Activated B cell treated with CpG ODN at 0.5 μM for 24 hours (primary cell): ENCODE measurements around the gene PIEZO2. TPM values are rescaled to one million over a fixed set of nuclear protein-coding genes. Genes with fewer than 3 reads are reported as not detected.

ENCODE experiments used
- ATAC-seq: fragments of 200-7000 bp; cut with Tn5 transposase; one replicate; pipeline ENCODE4 v1.10.0; 2021; ENCODE audit warnings: low read depth, mild to moderate bottlenecking, moderate library complexity
- CTCF ChIA-PET: fragments of 350-600 bp; sonication (Branson Sonifier 250); formaldehyde crosslinking; loops from one replicate; lab custom pipeline; 2021; ENCODE audit warnings: antibody characterized with exemption; lab: Charles Lee
- POLR2A ChIA-PET: fragments of 350-600 bp; sonication (Branson Sonifier 250); formaldehyde crosslinking; loops from one replicate; lab custom pipeline; 2021; ENCODE audit warnings: antibody characterized with exemption; lab: Charles Lee
- DNase-seq: peaks from one replicate; pipeline ENCODE4 v3.0.0; 2022
- H3K27ac Mint-ChIP-seq: one replicate; pipeline ENCODE4 v1.8.0; 2020; ENCODE audit warnings: mixed read lengths
- H3K27me3 Mint-ChIP-seq: one replicate; pipeline ENCODE4 v1.8.0; 2021; ENCODE audit warnings: mixed read lengths
- H3K36me3 Mint-ChIP-seq: one replicate; pipeline ENCODE4 v1.8.0; 2021; ENCODE audit warnings: low read depth, mixed read lengths
- H3K4me1 Mint-ChIP-seq: one replicate; pipeline ENCODE4 v1.8.0; 2021; ENCODE audit warnings: mixed read lengths
- H3K4me3 Mint-ChIP-seq: one replicate; pipeline ENCODE4 v1.8.0; 2020; ENCODE audit warnings: mild to moderate bottlenecking, mixed read lengths
- H3K9me3 Mint-ChIP-seq: one replicate; pipeline ENCODE4 v1.8.0; 2020; ENCODE audit warnings: mixed read lengths
- CTCF ChIP-seq: fragments of 200-600 bp; IDR thresholded peaks from one replicate; pipeline ENCODE4 v1.8.0; 2022; ENCODE audit warnings: antibody characterized with exemption, mild to moderate bottlenecking
- intact Hi-C: fragments of 100-400 bp; cut with micrococcal nuclease; formaldehyde crosslinking; loops from one replicate; pipeline ENCODE4 v1.15.1; 2024
- total RNA-seq: library from RNA; stranded (reverse); gene quantifications from 2 replicates; pipeline ENCODE4 v1.2.3, GENCODE V29; 2022

Gene PIEZO2
- total RNA-seq, 1 donor from 2014 or later: not detected

- intact Hi-C loops: loop anchor here (2.0 kb wide), 1 partner anchor 227 kb away; no protein-coding TSS in a partner anchor
- Mint-ChIP-seq H3K4me3 (no peak overlapping the region), H3K9me3 (no peaks in the 10 kb centered on the region), H3K27ac (no peak overlapping the region), H3K4me1 (no peaks in the 10 kb centered on the region), H3K36me3 (no peaks in the 10 kb centered on the region), H3K27me3 (peaks cover 14% of the 10 kb centered on the region)
- ATAC-seq (peak; percentile 54), DNase-seq (peak; percentile 32)
- ChIA-PET POLR2A (no interaction called here), CTCF (no interaction called here)
- TF ChIP-seq CTCF: peak; percentile 52
These were observed 362.0 kb downstream of the PIEZO2 start for GRCh38 chr18:10787293-10787901.

GRCh38 chr18:10785798-10786197 is 363.6 kb downstream of the PIEZO2 start:
- ChIA-PET POLR2A (no interaction called here), CTCF (interaction anchor here (0.9 to 1.4 kb wide), 3 partner anchors 9 to 23 kb away, joined by 3 to 4 read pairs (median 3); no protein-coding TSS in a partner anchor)
- Mint-ChIP-seq H3K27me3 (peaks cover 14% of the 10 kb centered on the region), H3K4me3 (no peak overlapping the region), H3K9me3 (no peaks in the 10 kb centered on the region), H3K36me3 (no peaks in the 10 kb centered on the region), H3K4me1 (no peaks in the 10 kb centered on the region), H3K27ac (no peak overlapping the region)
- intact Hi-C loops: loop anchor here (2.0 kb wide), 1 partner anchor 225 kb away; no protein-coding TSS in a partner anchor
- ATAC-seq (no peak), DNase-seq (no peak)
- no peak for TF ChIP-seq CTCF

DNA sequence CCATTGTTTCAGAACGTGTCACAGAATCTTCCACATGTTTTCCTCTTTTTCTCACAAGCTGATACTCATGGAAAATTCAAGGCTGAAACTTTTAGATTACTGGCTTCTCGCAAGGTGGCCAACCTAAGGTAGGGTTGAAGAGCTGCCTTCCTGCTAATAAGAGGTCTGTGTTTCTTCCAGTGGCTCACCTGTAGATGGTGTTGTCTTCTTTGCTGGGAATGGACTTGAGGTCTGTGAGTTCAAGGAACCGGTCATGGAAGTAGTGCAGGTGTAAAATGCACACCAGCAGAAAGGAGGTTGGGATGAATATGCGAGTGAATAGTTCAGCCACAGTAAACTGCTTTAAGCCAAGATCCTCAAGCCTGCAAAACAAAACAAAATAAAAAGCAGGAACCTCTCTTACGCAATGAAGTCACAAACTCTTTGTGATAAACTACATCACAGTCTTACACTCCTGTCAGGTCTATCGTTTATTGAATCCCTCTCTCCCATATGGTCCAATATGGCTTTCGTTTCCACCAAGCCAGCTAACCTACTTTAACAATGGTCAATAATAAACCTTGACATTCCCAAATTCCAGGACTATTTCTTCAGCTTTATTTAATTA is 364.7 kb downstream of the PIEZO2 start:
- H3K36me3 Mint-ChIP-seq: no peaks in the 10 kb centered on the region
- H3K27ac Mint-ChIP-seq: no peak overlapping the region
- no peaks in the 10 kb centered on the region for H3K9me3 Mint-ChIP-seq
- peaks cover 14% of the 10 kb centered on the region for H3K27me3 Mint-ChIP-seq
- POLR2A ChIA-PET: no interaction called here
- H3K4me1 Mint-ChIP-seq: no peaks in the 10 kb centered on the region
- DNase-seq (no peak), ATAC-seq (no peak)
- no peak for TF ChIP-seq CTCF
- no peak overlapping the region for H3K4me3 Mint-ChIP-seq
- intact Hi-C loops: no loop called here
- CTCF ChIA-PET: interaction anchor here (0.9 to 1.4 kb wide), 2 partner anchors 11 to 24 kb away, joined by 3 to 4 read pairs; no protein-coding TSS in a partner anchor

- Mint-ChIP-seq H3K27ac (no peak overlapping the region), H3K27me3 (peaks cover 14% of the 10 kb centered on the region)
These were observed 365.4 kb downstream of the PIEZO2 start for GRCh38 chr18:10783941-10784340.

More at GRCh38 chr18:10783941-10784340, 365.4 kb downstream of the PIEZO2 start:
- no peak for ATAC-seq
- H3K4me1 Mint-ChIP-seq: no peaks in the 10 kb centered on the region
- no peak for DNase-seq
- no peaks in the 10 kb centered on the region for H3K36me3 Mint-ChIP-seq
- intact Hi-C loops: no loop called here
- ChIA-PET POLR2A (no interaction called here), CTCF (no interaction called here)
- no peak overlapping the region for H3K4me3 Mint-ChIP-seq
- H3K9me3 Mint-ChIP-seq: no peaks in the 10 kb centered on the region
- TF ChIP-seq CTCF: no peak
